Measurements from ENCODE around the gene PGM2L1. TPM values are rescaled to one million over a fixed set of nuclear protein-coding genes. Genes with fewer than 3 reads are reported as not detected.

The PGM2L1 gene
- total and polyA plus RNA-seq, 2 experiments from 2014 or later = 32.6 to 44.4 TPM

- TF ChIP-seq ZNF462 (CRISPR knock-in tag; IDR thresholded peaks at IDR 0.05) (no peak), CTCF (conservative IDR thresholded peaks at IDR 0.05; ENCODE audit: low read depth in 2 of 2) (no peak), ZNF331 (CRISPR knock-in tag; IDR thresholded peaks at IDR 0.05; ENCODE audit: low read depth) (no peak), ETS1 (IDR thresholded peaks at IDR 0.05) (no peak)
These were observed 71.2 kb downstream of the PGM2L1 start (continued) for GRCh38 chr11:74327076-74327475.

- Histone ChIP-seq H3K4me3 (no peak overlapping the region), H3K9me2 (ENCODE audit: insufficient read depth) (no peaks in the 10 kb centered on the region), H2AFZ (no peak overlapping the region), H3K27ac (ENCODE audit: low read depth) (no peak overlapping the region), H3K4me2 (no peak overlapping the region), H3K79me2 (replicated peaks; ENCODE audit: insufficient read depth) (no peaks in the 10 kb centered on the region), H4K20me1 (replicated peaks; ENCODE audit: insufficient read depth) (no peaks in the 10 kb centered on the region), H3K36me3 (ENCODE audit: insufficient read depth) (peaks cover 3% of the 10 kb centered on the region; the same call in 1 of the 2 replicates), H3F3A (replicated peaks; ENCODE audit: low read depth) (no peaks in the 10 kb centered on the region), H3K4me1 (ENCODE audit: insufficient read depth) (no peaks in the 10 kb centered on the region), H3K27me3 (ENCODE audit: insufficient read depth) (no peaks in the 10 kb centered on the region)
- TF ChIP-seq EZH2phosphoT487 (IDR thresholded peaks at IDR 0.05; ENCODE audit: unreplicated experiment) = no peak
- TF ChIP-seq CREB1 (CRISPR knock-in tag; IDR thresholded peaks at IDR 0.05; ENCODE audit: low read depth) = no peak
- TF ChIP-seq NANOG (IDR thresholded peaks at IDR 0.05; ENCODE audit: borderline replicate concordance) = no peak
- no peak for TF ChIP-seq ZNF331 (CRISPR knock-in tag; IDR thresholded peaks at IDR 0.05; ENCODE audit: low read depth)
- no peak for TF ChIP-seq ZNF114 (CRISPR knock-in tag; IDR thresholded peaks at IDR 0.05)
- no peak for TF ChIP-seq POLR2AphosphoS5 (IDR thresholded peaks at IDR 0.05; ENCODE audit: low read depth)
- no peak for ATAC-seq
- H3K9me3 Mint-ChIP-seq = peaks cover 10% of the 10 kb centered on the region
- no peak overlapping the region for H3K4me3 Mint-ChIP-seq
- H3K27ac Mint-ChIP-seq = no peak overlapping the region
- peaks cover 5% of the 10 kb centered on the region for H3K27me3 Mint-ChIP-seq (ENCODE audit: insufficient read depth, low read depth, poor library complexity)
- H3K36me3 Mint-ChIP-seq (ENCODE audit: low read depth) = peaks cover 15% of the 10 kb centered on the region
- no peak for DNase-seq (ENCODE audit: low spot score)
- peaks cover 7% of the 10 kb centered on the region for H3K4me1 Mint-ChIP-seq
These were observed 71.6 kb downstream of the PGM2L1 start for GRCh38 chr11:74326665-74327064.
